AG09309 (cell line): Measurements from ENCODE around the gene CCDC183.

Source experiments
- DNase-seq: peaks from one replicate; pipeline ENCODE4 v3.0.0-alpha.2; 2010; ENCODE audit warnings: low read depth
- H3K4me3 ChIP-seq: 2 replicates; pipeline ENCODE4 v1.5.1; 2011; ENCODE audit warnings: mild to moderate bottlenecking, low read depth, low read length, moderate library complexity; ENCODE audit not compliant: control insufficient read depth
- CTCF ChIP-seq: IDR thresholded peaks from 2 replicates; pipeline ENCODE4 v1.5.1; 2011; ENCODE audit warnings: mild to moderate bottlenecking, low read depth, low read length, inconsistent platforms; ENCODE audit not compliant: insufficient read depth, control insufficient read depth; ENCODE audit errors: missing control alignments

Gene CCDC183

GRCh38 chr9:136756836-136757235 lies 39.3 kb upstream of the CCDC183 start:
- no peak for DNase-seq
- H3K4me3 ChIP-seq = no peak overlapping the region
- no peak for TF ChIP-seq CTCF

- no peak overlapping the region for H3K4me3 ChIP-seq
- TF ChIP-seq CTCF = no peak
- no peak for DNase-seq
These were observed 38.8 kb upstream of the CCDC183 start for GRCh38 chr9:136757328-136757727.

- no peak for DNase-seq
- no peak for TF ChIP-seq CTCF
- no peak overlapping the region for H3K4me3 ChIP-seq
These were observed 38.4 kb upstream of the CCDC183 start for GRCh38 chr9:136757751-136758140.

- no peak for DNase-seq
- no peak overlapping the region for H3K4me3 ChIP-seq
- no peak for TF ChIP-seq CTCF
These were observed 37.1 kb upstream of the CCDC183 start for GRCh38 chr9:136759001-136759400.

GRCh38 chr9:136759436-136760325 lies 36.5 kb upstream of the CCDC183 start:
- no peak for TF ChIP-seq CTCF
- DNase-seq = no peak
- no peak overlapping the region for H3K4me3 ChIP-seq

GRCh38 chr9:136760424-136760823 lies 35.7 kb upstream of the CCDC183 start:
- no peak for TF ChIP-seq CTCF
- DNase-seq = no peak
- H3K4me3 ChIP-seq = no peak overlapping the region
